Sigmoid colon (tissue), 7 donors: ENCODE results near the gene PCDHGA8. TPM values are rescaled to one million over a fixed set of nuclear protein-coding genes. Genes with fewer than 3 reads are reported as not detected.

Experiments used
- DNase-seq: peaks from one replicate; pipeline ENCODE4 v3.0.0-alpha.2; 2019
- H3K27ac ChIP-seq, 4 donors: fragments of 200-600 bp; sonication (generic); one replicate each; pipeline ENCODE4 v1.5.1; 2016 to 2019; ENCODE audit warnings: mild to moderate bottlenecking in 1 of 4
- H3K27me3 ChIP-seq, 3 donors: fragments of 200-600 bp; sonication (generic); one replicate each; pipeline ENCODE4 v1.5.1; 2019; ENCODE audit warnings: mild to moderate bottlenecking in 1 of 3
- H3K36me3 ChIP-seq, 4 donors: fragments of 200-600 bp; sonication (generic); one replicate each; pipeline ENCODE4 v1.5.1; 2016 to 2019
- H3K4me1 ChIP-seq, 4 donors: fragments of 200-600 bp; sonication (generic); one replicate each; pipeline ENCODE4 v1.5.1; 2017 to 2019
- H3K4me3 ChIP-seq, 4 donors: fragments of 200-600 bp; sonication (generic); one replicate each; pipeline ENCODE4 v1.5.1; 2017 to 2019; ENCODE audit warnings: mild to moderate bottlenecking in 2 of 4, moderate library complexity in 1 of 4
- H3K9me3 ChIP-seq, 4 donors: fragments of 200-600 bp in 3 of 4; sonication (generic) in 3 of 4; one replicate each; pipeline versions ENCODE4 v1.5.1 to v1.6.1; 2013 to 2019
- CTCF ChIP-seq, 4 experiments: fragments of 450-650 bp in 3 of 4; fragments of 200-600 bp in 1 of 4; IDR thresholded peaks; one replicate each; pipeline ENCODE4 v1.5.1; 2016 to 2019; ENCODE audit warnings: antibody characterized with exemption in 4 of 4, mild to moderate bottlenecking in 3 of 4, moderate library complexity in 2 of 4
- EP300 ChIP-seq, 4 donors: sonication (generic); formaldehyde crosslinking; IDR thresholded peaks; one replicate each; pipeline ENCODE4 v1.6.1; 2017; ENCODE audit warnings: antibody characterized with exemption in 4 of 4
- POLR2A ChIP-seq, 2 donors: fragments of 450-650 bp; IDR thresholded peaks; one replicate each; pipeline ENCODE4 v1.6.1; 2016; ENCODE audit warnings: antibody characterized with exemption in 2 of 2, mild to moderate bottlenecking in 2 of 2, moderate library complexity in 2 of 2
- POLR2AphosphoS5 ChIP-seq, 4 donors: sonication (generic); formaldehyde crosslinking; IDR thresholded peaks; one replicate each; pipeline ENCODE4 v1.6.1; 2017; ENCODE audit warnings: antibody characterized with exemption in 4 of 4
- WGBS, 2 donors: extraction: QIAGEN DNeasy Blood & Tissue Kit; methylation state at CpG; one replicate each; pipeline ENCODE4 v1.1.7; 2013; 5-methylcytosine and 5-hydroxymethylcytosine counted together
- intact Hi-C: fragments of 100-400 bp; cut with DNase I; formaldehyde crosslinking; loops from one replicate; pipeline ENCODE4 v1.15.1; 2023
- polyA plus RNA-seq, 3 donors: library from polyadenylated mRNA; stranded (reverse); fragments of 200-250 nt; gene quantifications; one replicate each; pipeline ENCODE4 v1.2.3, GENCODE V29; 2013
- total RNA-seq, 4 donors: library from RNA; depleted of rRNA; stranded (reverse); fragments of >200 nt; gene quantifications; one replicate each; pipeline ENCODE4 v1.1.0, GENCODE V29; 2016
- donor health status: healthy with polysubstance abuse.
- donor health status: Bipolar disorder and iron deficiency.
- donor health status: healthy.

PCDHGA8 gene
- total and polyA plus RNA-seq, 7 donors, result 0.16 to 7.9 (median 5.4) TPM; not detected in 2

- TF ChIP-seq CTCF (IDR thresholded peaks at IDR 0.05), result no peak
- TF ChIP-seq POLR2A (IDR thresholded peaks at IDR 0.05), result no peak
- no peak for TF ChIP-seq POLR2AphosphoS5 (IDR thresholded peaks at IDR 0.05)
- no peak for TF ChIP-seq EP300 (IDR thresholded peaks at IDR 0.05)
- intact Hi-C loops, result no loop called here
- DNase-seq, result no peak
These were observed 31.7 kb upstream of the PCDHGA8 start for GRCh38 chr5:141360685-141361084.

GRCh38 chr5:141362719-141363118 is 29.7 kb upstream of the PCDHGA8 start:
- H3K36me3 ChIP-seq, result no peaks in the 10 kb centered on the region
- no peaks in the 10 kb centered on the region for H3K4me1 ChIP-seq
- no peak overlapping the region for H3K27ac ChIP-seq
- H3K9me3 ChIP-seq, result peaks cover 41 to 96% (median 67%) of the 10 kb centered on the region in 4 donors
- intact Hi-C loops, result no loop called here
- no peak for DNase-seq
- no peak for TF ChIP-seq CTCF (IDR thresholded peaks at IDR 0.05)
- TF ChIP-seq POLR2AphosphoS5 (IDR thresholded peaks at IDR 0.05), result no peak
- no peak for TF ChIP-seq EP300 (IDR thresholded peaks at IDR 0.05)
- TF ChIP-seq POLR2A (IDR thresholded peaks at IDR 0.05), result no peak
- H3K27me3 ChIP-seq, result peaks cover 0 to 13% (median 4%) of the 10 kb centered on the region in 3 donors
- no peak overlapping the region for H3K4me3 ChIP-seq

More at GRCh38 chr5:141360685-141361084, 31.7 kb upstream of the PCDHGA8 start:
- WGBS, 2 donors, result 42 to 61% methylated on average over 15 of the region's 15 CpGs
- H3K27ac ChIP-seq, result no peak overlapping the region
- H3K9me3 ChIP-seq, result peaks cover 50 to 96% (median 70%) of the 10 kb centered on the region in 4 donors
- H3K4me3 ChIP-seq, result no peak overlapping the region
- peaks cover 0 to 5% (median 4%) of the 10 kb centered on the region in 3 donors for H3K27me3 ChIP-seq
- H3K4me1 ChIP-seq, result no peaks in the 10 kb centered on the region
- H3K36me3 ChIP-seq, result no peaks in the 10 kb centered on the region

GRCh38 chr5:141363952-141364660 is 28.3 kb upstream of the PCDHGA8 start, which contains the start of gene PCDHGA5:
Gene PCDHGA5, plus strand, starts transcription at chr5:141364162. Its CDS starts 169 bp downstream, at chr5:141364331.
- TF ChIP-seq POLR2AphosphoS5 (IDR thresholded peaks at IDR 0.05) (no peak), CTCF (IDR thresholded peaks at IDR 0.05) (no peak)
- Histone ChIP-seq H3K36me3 (no peaks in the 10 kb centered on the region), H3K4me1 (no peaks in the 10 kb centered on the region), H3K27me3 (peaks cover 0 to 13% (median 4%) of the 10 kb centered on the region in 3 donors), H3K9me3 (peaks cover 41 to 92% (median 61%) of the 10 kb centered on the region in 4 donors), H3K27ac (no peak within 1 kb of the TSS), H3K4me3 (peak within 1 kb of the TSS in 2 of 4 donors; percentile 12 to 17)
- no peak for DNase-seq
- 23 to 51% methylated on average over 34 of the region's 34 CpGs for WGBS, 2 donors
- intact Hi-C loops, result no loop called here

GRCh38 chr5:141366016-141366896 is 26.2 kb upstream of the PCDHGA8 start:
- DNase-seq, result no peak
- peaks cover 34 to 92% (median 61%) of the 10 kb centered on the region in 4 donors for H3K9me3 ChIP-seq
- WGBS, 2 donors, result 39 to 61% methylated on average over 46 of the region's 46 CpGs
- H3K27me3 ChIP-seq, result peaks cover 0 to 7% (median 4%) of the 10 kb centered on the region in 3 donors
- H3K36me3 ChIP-seq, result no peaks in the 10 kb centered on the region
- H3K4me3 ChIP-seq, result no peak overlapping the region
- no peak overlapping the region for H3K27ac ChIP-seq
- H3K4me1 ChIP-seq, result no peaks in the 10 kb centered on the region
- TF ChIP-seq POLR2A (IDR thresholded peaks at IDR 0.05) (no peak), CTCF (IDR thresholded peaks at IDR 0.05) (no peak), EP300 (IDR thresholded peaks at IDR 0.05) (no peak), POLR2AphosphoS5 (IDR thresholded peaks at IDR 0.05) (no peak)
- intact Hi-C loops, result no loop called here
